Fibroblast of peridontal ligament (primary cell): ENCODE measurements around the gene MARCHF6.
"Not testable (repeated sequence)": the region's sequence is repeated elsewhere in the genome, so short reads cannot be mapped to it uniquely, and the experiment has no call there.

Experiments used
- DNase-seq: peaks from one replicate; pipeline ENCODE4 v3.0.0-alpha.2; 2010; ENCODE audit errors: extremely low read depth

Gene MARCHF6

GRCh38 chr5:10324518-10325370 lies 28.8 kb upstream of the MARCHF6 start:
- DNase-seq: no peak

GRCh38 chr5:10328323-10328722 lies 25.2 kb upstream of the MARCHF6 start:
- no peak for DNase-seq

DNA sequence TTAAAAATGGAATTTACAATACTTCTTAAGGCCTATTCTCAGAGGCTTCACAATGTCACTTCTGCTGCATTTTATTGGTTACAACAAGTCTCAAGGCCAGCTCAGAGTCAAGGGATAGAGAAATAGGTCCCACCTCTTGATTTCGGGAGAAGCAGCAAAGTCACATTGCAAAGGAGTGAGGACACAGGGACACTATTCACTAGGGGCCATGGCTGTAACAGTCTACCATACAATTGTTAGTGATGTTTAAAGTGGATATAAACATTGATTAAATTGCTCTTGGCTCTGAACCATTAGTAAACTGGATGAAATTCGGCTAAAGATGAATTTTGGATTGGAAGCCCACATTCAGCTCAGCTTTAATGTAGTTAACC lies 24.1 kb upstream of the MARCHF6 start:
- DNase-seq: no peak

DNA sequence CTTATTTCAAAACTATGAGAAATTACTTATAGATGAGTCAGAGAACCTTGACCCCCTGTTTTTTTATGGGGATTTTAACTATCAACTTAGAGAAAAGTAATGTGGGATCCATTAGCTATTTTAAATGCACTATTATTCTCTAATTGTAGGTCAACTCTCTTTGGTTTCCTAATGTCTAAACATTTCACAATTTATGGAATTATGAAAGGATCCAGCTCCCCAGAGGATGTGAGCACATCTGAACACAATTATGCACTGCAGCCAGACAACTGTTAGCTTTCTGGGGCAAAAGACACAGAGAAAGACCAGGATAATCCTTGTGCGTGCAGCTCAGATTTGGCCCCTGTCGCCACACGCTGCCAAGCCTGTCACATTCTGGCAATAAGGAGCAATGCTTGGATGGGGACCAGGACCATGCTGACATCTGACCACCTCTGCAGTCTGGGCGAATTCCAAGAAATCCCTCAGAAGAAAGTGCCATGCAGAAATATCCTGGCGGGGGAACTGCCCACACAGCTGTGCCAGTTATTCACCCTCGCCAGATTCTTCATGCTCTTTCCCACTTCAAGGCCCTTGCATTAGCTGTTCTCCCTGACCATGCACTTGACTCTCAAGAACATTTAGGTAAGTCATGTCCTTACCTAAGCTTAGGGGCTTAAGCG lies 23.5 kb upstream of the MARCHF6 start:
- DNase-seq: peak; percentile 98

GRCh38 chr5:10330511-10331230 lies 22.8 kb upstream of the MARCHF6 start:
- DNase-seq: no peak

GRCh38 chr5:10331341-10331796 lies 22.1 kb upstream of the MARCHF6 start:
- peak; percentile 77 for DNase-seq

DNA sequence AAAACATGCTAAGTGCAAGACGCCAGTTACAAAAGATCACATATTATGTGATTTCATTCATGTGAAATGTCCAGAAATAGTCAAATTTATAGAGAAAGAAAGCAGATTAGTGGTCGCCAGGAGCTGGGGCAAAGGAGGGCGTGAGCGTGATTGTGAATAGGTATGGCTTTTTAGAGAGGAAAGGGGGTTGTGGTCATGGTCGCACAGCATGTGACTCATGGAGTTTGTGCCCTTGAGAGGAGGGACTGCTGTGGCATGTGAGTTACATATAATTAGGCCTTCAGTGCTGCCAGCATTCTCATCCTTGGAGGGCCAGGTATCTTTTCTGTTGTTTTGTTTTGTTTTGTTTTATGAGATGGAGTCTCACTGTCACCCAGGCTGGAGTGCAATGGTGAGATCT lies 21.2 kb upstream of the MARCHF6 start:
- no peak for DNase-seq

- DNase-seq: no peak
Measured at GRCh38 chr5:10333154-10334006, 20.1 kb upstream of the MARCHF6 start.

DNA sequence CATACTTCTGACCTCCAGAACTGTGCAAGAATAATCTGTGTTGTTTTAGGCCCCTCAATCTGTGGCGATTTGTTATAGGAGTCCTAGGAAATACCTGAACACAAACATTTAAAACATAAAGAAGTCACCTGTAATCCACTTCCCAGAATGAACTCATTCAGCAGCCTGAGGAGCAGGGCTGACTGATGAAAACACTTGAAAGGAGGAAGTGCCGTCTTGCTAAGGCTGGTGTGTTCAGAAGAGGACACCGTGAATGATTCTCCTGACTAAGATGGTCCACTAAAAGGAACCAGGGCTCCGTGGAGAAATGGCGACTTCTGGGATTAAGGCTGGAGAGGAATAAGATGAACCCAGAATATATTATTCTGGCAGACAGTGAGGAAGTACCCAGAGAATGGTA lies 18.7 kb upstream of the MARCHF6 start:
- DNase-seq: no peak

DNA sequence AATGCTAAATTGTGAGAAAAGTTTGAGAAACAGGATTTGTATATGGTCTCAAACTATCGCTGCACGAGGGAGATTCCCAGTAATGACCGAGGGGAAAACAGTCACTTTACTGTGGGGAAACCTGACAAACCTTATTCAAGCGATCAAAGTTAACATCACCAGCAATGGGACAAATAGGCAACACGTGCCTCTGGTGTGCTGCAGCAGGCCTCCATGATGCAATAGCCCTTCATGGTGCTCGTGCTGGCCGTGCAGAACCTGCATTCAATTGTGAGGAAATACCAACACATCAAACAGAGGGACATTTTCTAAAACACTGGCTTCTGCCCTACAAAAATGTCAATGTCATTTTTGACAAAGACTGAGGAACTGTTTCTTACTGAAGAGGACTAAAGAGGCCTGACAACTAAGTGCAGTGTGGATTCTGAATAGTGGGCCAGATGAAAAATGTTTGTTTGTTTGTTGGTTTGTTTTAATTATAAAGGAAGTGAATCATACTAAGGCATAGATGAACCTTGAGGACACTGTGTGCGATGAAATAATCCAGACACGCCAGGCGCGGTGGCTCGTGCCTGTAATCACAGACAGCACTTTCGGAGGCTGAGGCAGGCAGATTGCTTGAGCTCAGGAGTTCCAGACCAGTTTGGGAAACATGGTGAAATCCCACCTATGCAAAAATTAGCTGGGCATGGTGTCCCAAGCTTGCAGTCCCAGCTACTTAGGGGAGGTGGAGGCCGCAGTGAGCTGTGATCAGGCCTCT lies 17.6 kb upstream of the MARCHF6 start:
- no peak for DNase-seq

DNA sequence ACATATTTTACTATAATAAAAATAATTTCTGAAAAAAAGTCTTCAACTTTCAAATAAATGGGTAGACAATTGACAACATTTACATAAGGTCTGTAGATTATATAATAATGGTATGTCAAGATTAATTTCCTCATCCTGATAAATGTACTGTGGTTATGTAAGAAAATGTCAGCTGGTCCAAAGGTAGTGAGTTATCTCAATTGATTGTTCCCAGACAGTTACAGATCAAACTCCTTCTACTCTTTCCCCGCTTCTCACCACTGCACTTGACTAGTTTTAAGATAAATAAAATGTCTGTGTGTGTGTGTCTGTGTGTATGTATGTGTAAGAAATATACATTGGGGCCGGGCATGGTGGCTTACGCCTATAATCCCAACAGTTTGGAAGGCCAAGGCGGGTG lies 16.4 kb upstream of the MARCHF6 start:
- DNase-seq: no peak

DNA sequence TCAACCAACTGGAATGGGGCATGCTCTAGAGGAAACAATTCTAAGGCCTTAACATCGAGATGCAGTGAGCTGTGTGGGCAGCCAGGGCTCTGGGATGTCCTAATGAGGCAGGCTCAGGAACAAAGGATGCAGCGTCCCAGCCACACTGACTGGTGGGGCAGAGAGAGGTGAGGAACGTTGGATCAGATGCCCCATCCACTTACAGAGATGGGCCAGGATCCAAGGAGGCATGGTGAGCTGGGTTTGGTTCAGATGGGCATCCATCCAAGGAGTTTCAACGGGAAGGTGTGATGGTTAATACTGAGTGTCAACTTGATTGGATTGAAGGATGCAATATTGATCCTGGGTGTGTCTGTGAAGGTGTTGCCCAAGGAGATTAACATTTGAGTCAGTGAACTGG lies 15.5 kb upstream of the MARCHF6 start:
- DNase-seq: no peak

DNA sequence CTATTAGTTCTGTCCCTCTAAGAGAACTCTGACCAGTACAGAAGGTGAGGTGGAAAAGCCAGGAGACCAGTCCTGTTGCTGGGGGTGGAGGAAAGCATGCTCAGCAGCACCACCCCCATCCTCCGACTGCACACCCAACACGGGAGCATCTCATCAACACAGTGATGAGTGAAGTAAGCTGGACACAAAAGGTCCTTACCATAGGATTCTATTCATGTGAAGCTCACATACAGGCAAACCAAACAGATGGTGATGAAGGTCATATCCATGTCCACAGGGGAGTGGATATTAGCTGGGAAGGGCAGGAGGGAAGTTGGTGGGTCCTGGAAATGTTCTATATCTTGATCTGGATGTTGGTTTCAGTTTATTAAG lies 14.8 kb upstream of the MARCHF6 start:
- no peak for DNase-seq

DNA sequence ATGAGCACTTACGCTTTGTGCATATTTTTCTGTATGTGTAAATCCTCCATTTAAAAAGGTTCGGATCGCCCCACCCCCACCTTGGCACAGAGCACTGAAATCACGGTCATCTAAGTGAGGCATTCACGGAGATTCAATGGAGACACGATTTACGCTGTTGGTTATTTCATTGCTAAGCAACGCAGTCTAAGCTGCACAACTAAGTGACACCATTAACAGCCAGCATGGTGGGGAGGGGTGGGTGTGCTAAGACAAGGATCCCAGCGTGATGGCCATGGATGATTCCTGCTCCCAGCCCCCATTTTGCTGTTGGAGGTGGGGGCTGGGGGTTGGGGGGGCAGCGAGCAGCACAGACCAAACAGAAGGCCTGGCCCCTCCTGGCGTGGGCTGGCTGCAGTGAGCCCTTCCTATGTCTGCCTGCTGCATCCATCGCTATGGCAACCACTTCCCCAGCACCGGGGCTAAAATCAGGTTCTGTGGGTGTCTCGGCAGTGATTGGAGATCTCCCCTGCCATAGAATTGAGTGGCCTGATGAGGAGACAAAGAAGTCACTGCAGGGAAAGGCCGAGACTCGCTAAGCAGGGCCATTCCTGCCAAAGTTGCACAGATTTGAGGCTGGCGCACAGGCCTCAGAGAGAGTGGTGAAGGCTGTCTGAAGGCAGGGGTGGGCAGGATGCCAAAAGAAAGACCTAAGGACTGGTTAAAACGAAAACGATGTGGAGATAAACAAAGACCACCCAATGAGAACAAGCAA lies 14.3 kb upstream of the MARCHF6 start:
- DNase-seq: no peak

DNA sequence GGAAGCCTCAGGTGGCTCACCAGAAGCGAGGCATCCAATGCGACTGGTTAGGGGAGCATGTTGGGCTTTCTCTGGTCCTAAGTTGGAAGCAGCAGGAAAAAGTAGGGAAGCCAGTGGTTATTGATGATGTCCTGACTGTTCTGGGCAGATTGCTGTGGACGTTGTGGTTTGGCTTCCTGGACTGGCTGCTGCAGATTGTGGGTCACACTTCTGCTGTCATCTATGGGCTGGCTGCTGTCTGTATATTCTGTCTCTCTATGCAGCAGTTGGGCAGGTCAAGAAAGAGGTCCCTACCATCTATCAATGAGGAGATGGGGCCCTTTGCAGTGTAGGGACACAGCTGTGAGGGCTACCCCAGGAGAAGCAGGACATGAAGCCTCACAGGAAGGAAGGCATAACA lies 13.5 kb upstream of the MARCHF6 start:
- no peak for DNase-seq

DNA sequence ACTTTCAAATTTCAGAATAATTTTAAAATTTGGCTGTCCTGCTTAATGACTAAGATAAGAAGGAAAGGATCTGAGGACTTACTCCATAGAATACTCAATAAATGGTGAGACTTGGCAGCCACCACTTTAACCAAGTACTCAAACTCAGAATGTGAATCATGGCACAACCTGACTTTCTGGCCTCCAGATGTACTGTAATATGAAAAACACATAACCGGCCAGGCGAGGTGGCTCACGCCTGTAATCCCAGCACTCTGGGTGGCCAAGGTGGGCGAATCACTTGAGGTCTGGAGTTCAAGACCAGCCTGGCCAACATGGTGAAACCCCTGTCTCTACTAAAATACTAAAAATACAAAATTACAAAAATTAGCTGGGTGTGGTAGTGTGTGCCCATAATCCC lies 10.0 kb upstream of the MARCHF6 start:
- no peak for DNase-seq

DNA sequence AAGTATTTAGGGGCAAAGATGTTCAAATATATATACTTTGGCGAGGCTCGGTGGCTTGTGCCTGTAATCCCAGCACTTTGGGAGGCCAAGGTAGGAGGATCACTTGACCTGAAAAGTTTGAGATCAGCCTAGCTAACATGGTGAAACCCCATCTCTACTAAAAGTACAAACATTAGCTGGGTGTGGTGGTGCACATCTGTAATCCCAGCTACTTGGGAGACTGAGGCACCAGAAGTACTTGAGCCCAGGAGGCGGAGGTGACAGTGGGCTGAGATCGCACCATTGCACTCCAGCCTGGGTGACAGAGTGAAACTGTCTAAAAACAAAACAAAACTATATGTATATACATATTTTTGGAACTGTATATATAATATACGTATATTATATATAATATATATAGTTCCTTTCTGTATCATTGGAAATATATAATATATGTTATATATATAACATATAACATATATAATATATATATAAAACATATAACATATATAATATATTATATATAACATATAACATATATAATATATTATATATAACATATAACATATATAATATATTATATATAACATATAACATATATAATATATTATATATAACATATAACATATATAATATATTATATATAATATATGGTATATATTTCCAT lies 8.9 kb upstream of the MARCHF6 start:
- not testable (repeated sequence) for DNase-seq

GRCh38 chr5:10348258-10348657 lies 5.2 kb upstream of the MARCHF6 start:
- no peak for DNase-seq

DNA sequence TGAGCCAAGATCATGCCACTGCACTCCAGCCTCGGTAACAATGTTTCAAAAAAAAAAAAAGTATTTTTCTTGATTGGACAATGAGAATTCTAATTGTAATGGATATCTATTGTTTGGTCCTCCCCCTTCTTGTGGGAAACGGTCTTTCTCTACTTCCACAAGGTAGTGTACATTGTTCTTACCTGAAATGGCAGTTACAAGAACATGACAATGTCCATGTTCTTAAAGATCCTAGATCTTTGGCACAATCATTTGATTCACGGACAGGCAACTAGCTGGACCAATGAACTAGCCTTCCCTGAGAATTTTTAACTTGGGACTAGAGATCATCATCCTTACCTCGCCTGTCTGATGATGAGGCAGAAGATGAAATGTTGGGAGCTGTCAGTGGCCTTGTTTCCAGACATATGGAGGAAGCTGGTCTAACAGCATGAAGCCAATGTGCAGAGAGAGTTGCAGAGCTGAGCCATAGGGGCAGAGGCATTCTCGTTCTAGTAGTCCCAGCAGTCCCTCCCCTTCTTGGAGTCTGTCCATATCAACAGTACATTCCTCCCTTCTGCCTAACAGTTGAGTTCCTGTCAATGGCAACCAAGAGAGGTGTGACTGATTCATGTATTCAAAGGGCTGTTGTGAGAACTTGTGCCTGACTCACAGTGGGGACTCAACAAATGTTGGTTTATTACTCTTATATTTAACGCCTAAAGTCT lies 2.1 kb upstream of the MARCHF6 start:
- no peak for DNase-seq
